HepG2 (cell line): ENCODE measurements around the gene TCF20.

Experiments
- FIP1L1 ChIP-seq: fragments of 200-400 bp; formaldehyde crosslinking; IDR thresholded peaks from 2 replicates; pipeline ENCODE4 v1.6.1; 2018; ENCODE audit warnings: low read depth, mild to moderate bottlenecking, low read length, moderate library complexity, borderline replicate concordance; ENCODE audit not compliant: insufficient read depth
- FOXP1 ChIP-seq, 2 experiments: fragments of 450-650 bp in 1 of 2; IDR thresholded peaks; 2 replicates each; pipeline ENCODE4 v1.6.1; 2017 to 2018; ENCODE audit warnings: antibody characterized with exemption in 1 of 2
- MYC ChIP-seq: sonication (generic); formaldehyde crosslinking; IDR thresholded peaks from 2 replicates; pipeline ENCODE4 v1.9.0; 2021; ENCODE audit warnings: missing genetic modification reagents, borderline replicate concordance
- PBX3 ChIP-seq: sonication (generic); formaldehyde crosslinking; IDR thresholded peaks from 2 replicates; pipeline ENCODE4 v1.8.1; 2023; ENCODE audit warnings: missing genetic modification reagents, inconsistent platforms, borderline replicate concordance
- TAF15 ChIP-seq: fragments of 200-400 bp; formaldehyde crosslinking; IDR thresholded peaks from one replicate; pipeline ENCODE4 v1.6.1; 2018; ENCODE audit warnings: mild to moderate bottlenecking, low read depth, low read length; ENCODE audit not compliant: poor library complexity, severe bottlenecking
- ZFX ChIP-seq: sonication (generic); formaldehyde crosslinking; IDR thresholded peaks from 2 replicates; pipeline ENCODE4 v1.4.0; 2020; ENCODE audit warnings: mild to moderate bottlenecking, low read depth, missing genetic modification reagents, moderate library complexity
- ZNF549 ChIP-seq: sonication (generic); formaldehyde crosslinking; IDR thresholded peaks from 2 replicates; pipeline ENCODE4 v1.5.0; 2020; ENCODE audit warnings: missing genetic modification reagents

- no peak for TF ChIP-seq PBX3 (CRISPR knock-in tag)
- TF ChIP-seq MYC (CRISPR knock-in tag), result no peak
- no peak for TF ChIP-seq FIP1L1
- no peak for TF ChIP-seq FOXP1 (IDR thresholded peaks at IDR 0.05)
- TF ChIP-seq FOXP1 (CRISPR knock-in tag; IDR thresholded peaks at IDR 0.05), result no peak
- TF ChIP-seq ZFX (CRISPR knock-in tag), result no peak
- no peak for TF ChIP-seq ZNF549 (CRISPR knock-in tag)
- TF ChIP-seq TAF15, result no peak
Observed at GRCh38 chr22:42317008-42317407, 46.6 kb upstream of the TCF20 start.
